HFFc6 (cell line): ENCODE data around the gene LFNG. TPM values are rescaled to one million over a fixed set of nuclear protein-coding genes. Genes with fewer than 3 reads are reported as not detected.

ENCODE experiments used
- DNase-seq: peaks from one replicate; pipeline ENCODE4 v3.0.0-alpha.2; 2018
- H3K27ac Mint-ChIP-seq: 2 replicates; pipeline ENCODE4 v1.8.0; 2020; ENCODE audit warnings: mild to moderate bottlenecking, mixed read lengths
- H3K27me3 Mint-ChIP-seq: 2 replicates; pipeline ENCODE4 v1.8.0; 2021; ENCODE audit warnings: mild to moderate bottlenecking, moderate library complexity, mixed read lengths; ENCODE audit not compliant: insufficient read depth
- H3K36me3 Mint-ChIP-seq: 2 replicates; pipeline ENCODE4 v1.8.0; 2021; ENCODE audit warnings: low read depth, mixed read lengths
- H3K4me1 Mint-ChIP-seq: 2 replicates; pipeline ENCODE4 v1.8.0; 2020; ENCODE audit warnings: low read depth, mixed read lengths
- H3K4me3 Mint-ChIP-seq: 2 replicates; pipeline ENCODE4 v1.8.0; 2020; ENCODE audit warnings: mild to moderate bottlenecking, moderate library complexity, mixed read lengths
- H3K9me3 Mint-ChIP-seq: 2 replicates; pipeline ENCODE4 v1.8.0; 2020; ENCODE audit warnings: mild to moderate bottlenecking, mixed read lengths
- total RNA-seq, 6 experiments: library from RNA; stranded (reverse); fragmentation: NEBNext Ultra II Directional; extraction: Animal tissue kit (Norgen Biotek cat#: 25700); gene quantifications; 2 replicates in 1 of 6; 3 replicates in 5 of 6; pipeline ENCODE4 v1.2.3, GENCODE V29; 2021
- TF ChIP-seq, protein P1 (sequence below): fragments of 200-600 bp; sonication (generic); IDR thresholded peaks from 2 replicates; pipeline ENCODE4 v1.5.0; 2021; ENCODE audit warnings: antibody characterized with exemption, mild to moderate bottlenecking

Gene LFNG
- total RNA-seq, 6 experiments from 2014 or later, result 8.6 to 11.7 (median 9.6) TPM

DNA sequence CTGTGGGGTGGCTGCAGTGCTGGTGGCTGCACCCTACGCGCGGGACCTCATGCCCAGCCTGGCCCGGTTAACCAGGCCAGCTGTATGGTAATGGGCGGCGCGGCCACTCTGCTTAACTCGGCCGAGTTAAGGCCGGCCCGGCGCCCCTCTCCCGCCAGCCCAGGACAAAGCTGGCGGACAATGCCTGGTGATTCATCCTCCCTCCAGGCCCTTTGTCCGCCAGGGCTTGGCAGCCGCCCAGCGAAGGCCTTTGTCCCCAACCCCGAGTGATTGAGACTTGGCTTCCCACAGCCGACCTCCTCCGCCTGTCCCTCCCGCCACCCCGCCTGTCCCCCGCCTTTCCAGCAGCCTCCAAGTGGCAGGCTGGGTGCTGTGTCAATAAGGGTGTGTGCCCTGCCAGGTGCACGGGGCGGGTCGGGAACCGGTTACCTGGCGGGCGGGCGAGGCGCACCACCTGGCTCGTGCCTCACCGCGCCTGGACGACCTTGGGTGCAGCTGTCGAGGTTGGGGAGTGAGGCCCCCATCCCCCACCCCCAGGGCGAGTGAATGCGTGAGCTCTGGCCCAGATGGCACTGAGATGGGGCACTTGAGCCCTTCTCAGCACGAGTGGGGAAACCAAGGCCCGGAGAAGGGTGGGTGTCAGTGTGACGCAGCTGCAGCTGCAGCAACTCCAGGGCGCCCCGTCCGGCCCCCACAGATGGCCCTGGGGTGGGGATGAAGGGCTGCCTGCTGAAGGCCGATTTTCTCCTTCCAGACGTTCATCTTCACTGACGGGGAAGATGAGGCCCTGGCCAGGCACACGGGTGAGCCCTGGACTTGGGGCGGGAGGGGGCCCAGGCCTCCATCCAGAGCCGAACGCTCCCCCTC, 4.6 kb downstream of the LFNG start:
- Mint-ChIP-seq H3K27me3 (peaks cover 2% of the 10 kb centered on the region), H3K4me1 (peaks cover 42% of the 10 kb centered on the region), H3K9me3 (no peaks in the 10 kb centered on the region), H3K36me3 (no peaks in the 10 kb centered on the region; the same call in 1 of the 2 replicates), H3K4me3 (peak overlapping the region; percentile 57), H3K27ac (peak overlapping the region; percentile 26; the same call in 1 of the 2 replicates)
- peak; percentile 65 for DNase-seq
- TF ChIP-seq, protein P1, sequence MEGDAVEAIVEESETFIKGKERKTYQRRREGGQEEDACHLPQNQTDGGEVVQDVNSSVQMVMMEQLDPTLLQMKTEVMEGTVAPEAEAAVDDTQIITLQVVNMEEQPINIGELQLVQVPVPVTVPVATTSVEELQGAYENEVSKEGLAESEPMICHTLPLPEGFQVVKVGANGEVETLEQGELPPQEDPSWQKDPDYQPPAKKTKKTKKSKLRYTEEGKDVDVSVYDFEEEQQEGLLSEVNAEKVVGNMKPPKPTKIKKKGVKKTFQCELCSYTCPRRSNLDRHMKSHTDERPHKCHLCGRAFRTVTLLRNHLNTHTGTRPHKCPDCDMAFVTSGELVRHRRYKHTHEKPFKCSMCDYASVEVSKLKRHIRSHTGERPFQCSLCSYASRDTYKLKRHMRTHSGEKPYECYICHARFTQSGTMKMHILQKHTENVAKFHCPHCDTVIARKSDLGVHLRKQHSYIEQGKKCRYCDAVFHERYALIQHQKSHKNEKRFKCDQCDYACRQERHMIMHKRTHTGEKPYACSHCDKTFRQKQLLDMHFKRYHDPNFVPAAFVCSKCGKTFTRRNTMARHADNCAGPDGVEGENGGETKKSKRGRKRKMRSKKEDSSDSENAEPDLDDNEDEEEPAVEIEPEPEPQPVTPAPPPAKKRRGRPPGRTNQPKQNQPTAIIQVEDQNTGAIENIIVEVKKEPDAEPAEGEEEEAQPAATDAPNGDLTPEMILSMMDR, result no peak

DNA sequence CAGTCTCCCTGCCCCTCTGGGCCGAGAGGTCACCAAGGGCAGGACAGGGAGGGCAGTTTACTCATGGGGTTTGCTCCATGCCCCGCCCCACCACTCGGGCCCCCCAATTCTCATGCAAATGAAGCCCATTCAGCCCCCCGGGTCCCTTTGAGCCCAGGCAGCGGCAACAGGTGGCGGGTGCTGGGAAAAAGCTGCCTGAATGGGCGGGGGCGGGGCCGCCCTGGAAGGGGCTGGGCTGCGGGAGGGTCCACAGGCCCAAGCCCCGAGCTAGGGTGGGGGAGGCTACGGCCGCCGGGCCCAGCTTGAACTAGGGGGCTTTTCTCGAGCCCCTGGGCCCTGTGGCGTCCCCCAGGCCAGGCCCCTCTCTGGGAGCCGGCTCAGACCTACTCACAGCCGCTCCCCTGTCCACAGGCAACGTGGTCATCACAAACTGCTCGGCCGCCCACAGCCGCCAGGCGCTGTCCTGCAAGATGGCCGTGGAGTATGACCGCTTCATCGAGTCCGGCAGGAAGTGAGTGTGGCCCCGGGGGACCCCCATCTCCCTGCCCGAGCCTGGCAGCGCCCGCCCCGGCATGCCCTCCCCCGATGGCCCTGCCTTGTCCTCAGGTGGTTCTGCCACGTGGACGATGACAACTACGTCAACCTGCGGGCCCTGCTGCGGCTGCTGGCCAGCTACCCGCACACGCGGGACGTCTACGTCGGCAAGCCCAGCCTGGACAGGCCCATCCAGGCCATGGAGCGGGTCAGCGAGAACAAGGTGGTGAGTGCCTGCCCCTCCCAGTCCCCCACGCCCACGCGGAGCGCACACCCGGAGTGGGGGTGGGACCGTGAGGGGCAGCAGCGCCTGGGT, 5.5 kb downstream of the LFNG start:
- Mint-ChIP-seq H3K4me1 (peaks cover 45% of the 10 kb centered on the region), H3K36me3 (no peaks in the 10 kb centered on the region; the same call in 1 of the 2 replicates), H3K27me3 (peaks cover 2% of the 10 kb centered on the region), H3K27ac (no peak overlapping the region), H3K9me3 (no peaks in the 10 kb centered on the region), H3K4me3 (no peak overlapping the region)
- TF ChIP-seq, protein P1, result no peak
- DNase-seq, result no peak

DNA sequence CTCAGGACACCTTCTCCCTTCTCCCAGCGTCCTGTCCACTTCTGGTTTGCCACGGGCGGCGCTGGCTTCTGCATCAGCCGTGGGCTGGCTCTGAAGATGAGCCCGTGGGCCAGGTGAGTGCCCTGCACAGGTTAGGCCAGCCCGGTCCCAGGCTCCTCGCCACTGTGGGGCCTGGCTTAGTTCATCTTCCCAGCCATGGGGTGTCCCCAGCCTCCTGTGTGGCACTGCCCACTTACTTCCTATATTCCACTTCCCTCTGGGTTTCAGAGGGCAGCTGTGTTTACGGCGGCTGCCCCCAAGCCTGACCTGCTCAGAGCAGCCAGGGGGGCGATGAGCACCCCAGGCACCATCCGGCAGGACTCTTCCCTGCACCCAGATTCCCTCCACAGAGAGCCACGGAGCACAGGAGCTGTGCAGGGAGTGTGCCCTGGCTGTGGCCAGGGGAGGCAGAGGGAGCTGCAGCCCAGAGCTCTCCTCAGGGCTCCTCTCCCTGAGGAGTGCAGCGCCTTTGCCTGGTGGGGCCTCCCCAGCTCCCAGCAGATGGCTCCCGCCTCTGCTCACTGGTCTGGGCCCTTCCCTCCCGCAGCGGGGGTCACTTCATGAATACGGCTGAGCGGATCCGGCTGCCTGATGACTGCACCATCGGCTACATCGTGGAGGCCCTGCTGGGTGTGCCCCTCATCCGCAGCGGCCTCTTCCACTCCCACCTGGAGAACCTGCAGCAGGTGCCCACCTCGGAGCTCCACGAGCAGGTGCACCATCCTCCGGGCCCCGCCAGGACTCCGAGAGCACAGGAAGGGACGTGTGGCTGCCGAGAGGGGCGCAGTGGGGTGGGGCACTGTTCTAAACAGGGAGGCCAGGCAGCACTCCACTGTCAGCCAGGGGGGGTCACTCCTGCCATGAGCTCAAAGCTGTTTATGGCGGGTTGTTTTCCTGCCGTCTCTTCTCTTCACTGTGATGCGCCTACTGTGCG, 6.4 kb downstream of the LFNG start:
- Mint-ChIP-seq H3K4me3 (no peak overlapping the region), H3K4me1 (peaks cover 47% of the 10 kb centered on the region), H3K36me3 (no peaks in the 10 kb centered on the region; the same call in 1 of the 2 replicates), H3K27ac (no peak overlapping the region), H3K27me3 (peaks cover 2% of the 10 kb centered on the region; the same call in 1 of the 2 replicates), H3K9me3 (no peaks in the 10 kb centered on the region)
- no peak for DNase-seq
- TF ChIP-seq, protein P1, result no peak

DNA sequence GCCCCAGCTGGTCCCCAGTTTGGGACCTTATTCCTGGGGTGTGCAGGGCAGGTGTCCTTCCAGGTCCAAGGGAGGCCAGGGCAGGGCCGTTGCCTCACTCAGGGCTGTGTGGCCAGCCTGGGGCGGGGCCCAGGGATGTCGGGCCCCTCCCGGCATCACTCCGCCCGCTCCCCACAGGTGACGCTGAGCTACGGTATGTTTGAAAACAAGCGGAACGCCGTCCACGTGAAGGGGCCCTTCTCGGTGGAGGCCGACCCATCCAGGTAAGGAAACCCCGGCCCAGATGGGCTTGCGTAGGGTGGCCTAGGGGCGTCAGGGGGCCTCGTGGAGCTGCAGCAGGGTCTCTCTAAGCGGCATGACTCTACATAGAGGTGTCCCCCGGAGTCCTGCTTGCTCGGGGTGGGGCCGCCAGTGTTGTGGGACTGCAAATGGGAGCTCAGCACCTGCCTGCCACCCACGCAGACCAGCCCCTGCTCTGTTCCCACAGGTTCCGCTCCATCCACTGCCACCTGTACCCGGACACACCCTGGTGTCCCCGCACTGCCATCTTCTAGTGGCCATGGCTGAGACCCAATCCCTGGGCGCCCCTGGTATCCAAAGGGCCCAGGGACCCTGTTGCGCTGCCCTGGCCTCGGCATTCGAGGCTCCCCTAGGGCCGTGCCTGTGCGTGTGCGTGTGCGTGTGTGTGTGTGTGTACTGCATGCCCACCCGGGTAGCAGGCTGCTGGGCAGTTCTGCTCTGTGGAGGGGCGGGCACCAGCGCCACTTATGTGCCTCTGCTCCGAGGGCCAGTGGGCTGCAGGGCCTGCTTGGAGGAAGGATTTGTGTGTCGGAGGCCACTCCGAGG, 7.3 kb downstream of the LFNG start:
- no peaks in the 10 kb centered on the region; the same call in 1 of the 2 replicates for H3K36me3 Mint-ChIP-seq
- H3K4me1 Mint-ChIP-seq, result peaks cover 46% of the 10 kb centered on the region
- no peaks in the 10 kb centered on the region for H3K9me3 Mint-ChIP-seq
- no peak for DNase-seq
- peaks cover 2% of the 10 kb centered on the region; the same call in 1 of the 2 replicates for H3K27me3 Mint-ChIP-seq
- TF ChIP-seq, protein P1, result no peak
- no peak overlapping the region; the same call in none of the 2 replicates for H3K27ac Mint-ChIP-seq
- no peak overlapping the region for H3K4me3 Mint-ChIP-seq
